HG03469 (cell line): ENCODE measurements around the gene MAPK8IP3.

Source experiments
- ATAC-seq: cut with Tn5 transposase; IDR thresholded peaks from one replicate; pipeline ENCODE4 v1.9.1; 2021; ENCODE audit warnings: mild to moderate bottlenecking, moderate library complexity, moderate number of reproducible peaks; ENCODE audit not compliant: unreplicated experiment

The MAPK8IP3 gene, protein sequence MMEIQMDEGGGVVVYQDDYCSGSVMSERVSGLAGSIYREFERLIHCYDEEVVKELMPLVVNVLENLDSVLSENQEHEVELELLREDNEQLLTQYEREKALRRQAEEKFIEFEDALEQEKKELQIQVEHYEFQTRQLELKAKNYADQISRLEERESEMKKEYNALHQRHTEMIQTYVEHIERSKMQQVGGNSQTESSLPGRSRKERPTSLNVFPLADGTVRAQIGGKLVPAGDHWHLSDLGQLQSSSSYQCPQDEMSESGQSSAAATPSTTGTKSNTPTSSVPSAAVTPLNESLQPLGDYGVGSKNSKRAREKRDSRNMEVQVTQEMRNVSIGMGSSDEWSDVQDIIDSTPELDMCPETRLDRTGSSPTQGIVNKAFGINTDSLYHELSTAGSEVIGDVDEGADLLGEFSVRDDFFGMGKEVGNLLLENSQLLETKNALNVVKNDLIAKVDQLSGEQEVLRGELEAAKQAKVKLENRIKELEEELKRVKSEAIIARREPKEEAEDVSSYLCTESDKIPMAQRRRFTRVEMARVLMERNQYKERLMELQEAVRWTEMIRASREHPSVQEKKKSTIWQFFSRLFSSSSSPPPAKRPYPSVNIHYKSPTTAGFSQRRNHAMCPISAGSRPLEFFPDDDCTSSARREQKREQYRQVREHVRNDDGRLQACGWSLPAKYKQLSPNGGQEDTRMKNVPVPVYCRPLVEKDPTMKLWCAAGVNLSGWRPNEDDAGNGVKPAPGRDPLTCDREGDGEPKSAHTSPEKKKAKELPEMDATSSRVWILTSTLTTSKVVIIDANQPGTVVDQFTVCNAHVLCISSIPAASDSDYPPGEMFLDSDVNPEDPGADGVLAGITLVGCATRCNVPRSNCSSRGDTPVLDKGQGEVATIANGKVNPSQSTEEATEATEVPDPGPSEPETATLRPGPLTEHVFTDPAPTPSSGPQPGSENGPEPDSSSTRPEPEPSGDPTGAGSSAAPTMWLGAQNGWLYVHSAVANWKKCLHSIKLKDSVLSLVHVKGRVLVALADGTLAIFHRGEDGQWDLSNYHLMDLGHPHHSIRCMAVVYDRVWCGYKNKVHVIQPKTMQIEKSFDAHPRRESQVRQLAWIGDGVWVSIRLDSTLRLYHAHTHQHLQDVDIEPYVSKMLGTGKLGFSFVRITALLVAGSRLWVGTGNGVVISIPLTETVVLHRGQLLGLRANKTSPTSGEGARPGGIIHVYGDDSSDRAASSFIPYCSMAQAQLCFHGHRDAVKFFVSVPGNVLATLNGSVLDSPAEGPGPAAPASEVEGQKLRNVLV (N-terminal part only)

DNA sequence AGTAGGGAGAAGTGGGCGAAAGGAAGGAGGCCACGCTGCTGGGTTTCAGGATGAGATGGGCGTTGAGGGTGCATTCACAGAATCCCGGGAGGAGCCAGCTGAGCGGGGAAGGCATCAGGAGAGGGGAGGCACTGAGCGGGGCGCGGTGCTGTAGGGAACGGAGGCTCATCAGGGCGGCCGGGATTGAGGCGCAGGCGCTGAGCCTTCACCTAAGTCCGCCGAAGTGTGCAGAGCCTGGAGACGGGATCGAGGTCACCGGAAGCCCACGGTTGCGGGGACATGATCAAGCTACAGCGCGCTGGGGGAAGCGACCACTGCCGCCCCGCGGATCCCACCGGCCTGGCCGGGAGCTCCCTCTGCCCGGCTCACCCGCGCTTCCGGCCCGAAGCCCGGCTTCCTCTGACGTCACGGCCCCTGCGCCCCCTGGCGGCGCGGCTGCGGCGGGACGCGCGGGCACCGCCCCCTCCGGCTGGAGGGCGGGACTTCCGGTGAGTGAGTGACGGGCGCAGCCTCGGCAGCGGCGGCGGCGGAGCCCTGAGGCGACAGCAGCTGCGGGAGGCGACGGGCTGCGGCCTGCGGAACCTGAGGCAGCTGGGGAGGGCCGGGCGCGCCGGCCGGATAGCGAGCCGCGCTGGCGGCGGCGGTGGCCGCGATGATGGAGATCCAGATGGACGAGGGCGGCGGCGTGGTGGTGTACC, at the start of gene MAPK8IP3:
Gene MAPK8IP3, plus strand, starts transcription at position 508 of the 698 bp plus-strand sequence. Its CDS starts 145 bp downstream, at position 653.
- ATAC-seq: peak; percentile 61

DNA sequence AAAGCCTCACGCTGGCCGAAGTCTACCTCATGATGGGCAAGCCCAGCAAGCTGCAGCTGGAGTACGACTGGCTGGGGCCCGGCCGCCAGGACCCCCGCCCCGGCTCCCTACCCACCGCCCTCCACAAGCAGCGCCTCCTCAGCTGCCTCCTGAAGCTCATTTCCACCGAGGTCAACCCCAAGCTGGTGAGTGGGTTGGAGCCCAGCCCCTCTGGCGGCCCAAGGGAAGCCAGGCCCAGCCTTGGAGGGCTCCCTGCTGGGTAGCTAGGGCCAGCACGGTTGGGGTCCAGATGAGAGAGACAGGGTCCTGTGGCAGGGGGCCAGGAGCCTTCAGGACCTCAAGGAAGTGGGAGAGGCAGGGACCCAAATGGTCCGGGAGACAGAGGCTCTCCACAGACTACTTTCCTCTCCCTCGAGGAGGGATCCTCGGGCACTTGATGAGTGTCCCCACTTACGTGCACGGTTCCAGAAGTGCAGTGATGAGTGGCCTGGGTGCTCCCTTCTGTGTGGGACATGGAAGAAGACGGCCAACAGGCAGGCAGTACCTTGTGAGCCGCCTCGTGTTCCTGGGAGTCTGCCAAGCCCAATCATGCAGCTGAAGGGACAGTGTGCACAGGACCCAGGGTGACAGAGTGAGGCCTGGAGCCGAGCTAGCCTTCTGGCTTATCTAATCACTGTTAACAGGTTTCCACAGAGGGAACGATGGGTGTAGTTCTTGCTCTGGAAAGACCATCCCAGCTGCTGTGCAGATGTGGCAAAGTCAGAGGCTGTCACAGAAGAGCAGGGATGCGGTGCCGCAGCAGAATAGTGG, 49.0 kb upstream of the MAPK8IP3 start:
- ATAC-seq: no peak

DNA sequence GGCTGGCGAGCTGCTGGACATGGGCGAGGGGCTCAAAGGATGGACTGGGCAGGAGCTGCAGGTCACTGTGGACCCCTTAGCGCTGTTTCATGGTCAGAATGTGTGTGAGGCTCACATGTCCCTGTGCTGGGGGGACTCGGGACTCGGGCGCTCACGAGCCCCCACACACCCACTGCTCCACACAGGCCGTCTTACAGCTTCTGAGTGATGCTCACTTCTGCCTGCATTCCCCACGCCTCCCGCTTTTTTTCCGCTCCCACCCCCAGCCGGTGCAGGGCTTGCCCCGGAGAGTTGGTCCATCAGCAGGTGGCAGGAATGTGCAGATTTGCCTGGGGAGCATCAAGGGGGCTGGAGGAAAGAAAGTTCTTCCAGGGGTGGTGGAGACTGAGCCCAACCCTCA, 48.2 kb upstream of the MAPK8IP3 start:
- ATAC-seq: no peak

DNA sequence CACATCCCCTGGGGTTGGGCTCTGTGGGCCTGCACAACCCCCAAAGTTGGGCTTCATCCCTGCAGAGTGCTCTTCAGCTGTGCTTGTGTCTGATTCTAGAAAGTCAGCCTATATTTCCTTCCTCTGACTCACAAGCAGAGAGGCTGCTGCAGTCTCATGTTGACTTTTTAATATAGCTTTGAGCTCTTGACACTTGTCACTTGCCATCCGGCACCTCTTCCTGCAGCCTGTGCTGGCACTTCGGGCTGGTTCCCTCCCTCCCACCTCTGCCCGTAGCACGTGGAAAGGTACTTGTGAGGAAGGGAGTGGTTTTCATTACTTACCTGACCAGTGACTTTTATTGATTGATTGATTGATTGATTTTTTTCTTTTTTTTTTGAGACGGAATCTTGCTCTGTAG, 47.0 kb upstream of the MAPK8IP3 start:
- no peak for ATAC-seq

DNA sequence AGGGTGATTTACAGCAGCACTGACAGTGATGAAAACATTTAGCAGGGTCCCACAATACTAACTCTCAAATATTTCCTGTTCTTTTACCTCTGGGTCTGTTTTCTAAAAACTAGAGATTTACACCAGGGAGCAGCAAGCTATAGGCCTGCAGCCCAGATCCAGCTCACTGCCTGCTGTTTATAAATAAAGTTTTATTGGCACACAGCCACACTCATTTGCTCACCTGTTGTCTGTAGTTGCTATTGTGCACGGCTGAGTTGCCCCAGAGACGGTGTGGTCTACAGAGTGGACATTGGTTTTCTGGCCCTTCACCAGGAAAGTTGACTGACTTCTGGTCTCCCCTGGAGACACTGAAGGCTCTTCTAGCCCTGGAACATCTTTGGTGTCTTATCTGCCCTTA, 44.2 kb upstream of the MAPK8IP3 start:
- ATAC-seq: no peak

DNA sequence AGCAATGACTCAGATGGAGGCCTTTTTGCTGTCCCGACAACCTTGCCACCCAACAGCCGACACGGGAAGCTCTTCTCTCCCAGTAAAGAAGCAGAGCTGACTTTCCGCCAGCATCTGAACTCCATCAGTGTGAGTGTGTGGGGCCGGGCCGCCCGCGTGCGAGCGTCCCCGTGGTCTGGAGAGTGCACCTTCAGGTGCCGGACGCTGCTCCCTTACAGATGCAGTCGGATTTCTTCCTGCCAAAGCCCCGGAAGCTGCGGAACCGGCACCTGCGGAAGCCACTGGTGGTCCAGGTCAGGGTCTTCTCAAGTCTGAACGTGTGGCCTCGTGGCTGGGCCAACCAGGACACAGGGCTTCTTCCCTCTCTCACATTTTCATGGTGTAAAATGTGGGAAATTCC, 43.5 kb upstream of the MAPK8IP3 start:
- ATAC-seq: no peak

DNA sequence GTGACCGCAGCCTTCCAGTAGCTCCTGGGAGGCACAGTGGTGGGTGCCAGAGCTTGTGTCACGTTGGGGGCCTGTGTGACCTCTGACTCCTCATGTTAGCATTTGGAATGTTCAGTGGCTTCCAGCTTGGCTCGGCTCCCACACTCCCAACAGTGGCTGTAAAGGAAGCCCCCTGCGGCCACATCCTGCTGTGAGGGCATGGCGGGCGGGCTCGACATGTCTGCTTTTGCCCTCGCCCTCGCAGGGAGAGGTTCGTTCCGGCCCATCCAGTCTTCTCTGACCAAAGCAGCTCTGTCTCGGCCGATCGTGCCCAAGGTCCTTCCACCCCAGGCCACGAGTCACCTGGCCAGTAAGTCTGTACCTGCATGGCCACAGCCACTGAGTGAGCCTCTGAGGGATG, 40.2 kb upstream of the MAPK8IP3 start:
- no peak for ATAC-seq

DNA sequence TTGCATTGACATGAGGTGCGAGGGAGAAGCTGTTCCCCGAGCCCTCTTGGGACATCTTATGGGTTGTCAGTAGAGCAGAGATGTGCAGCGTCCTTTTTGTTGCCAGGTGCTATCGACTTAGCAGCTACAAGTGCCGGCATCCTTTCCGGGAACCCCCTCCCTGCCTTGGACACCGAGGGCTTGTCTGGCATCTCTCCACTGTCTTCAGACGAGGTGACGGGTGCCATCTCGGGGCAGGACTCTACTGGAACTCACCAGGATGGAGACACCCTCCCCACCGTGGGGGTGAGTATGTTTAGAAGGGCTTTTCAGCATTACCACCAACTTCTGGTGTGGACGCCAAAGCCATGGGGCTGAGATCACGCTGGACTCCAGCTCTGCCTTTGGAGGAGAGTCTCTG, 39.7 kb upstream of the MAPK8IP3 start:
- ATAC-seq: no peak

DNA sequence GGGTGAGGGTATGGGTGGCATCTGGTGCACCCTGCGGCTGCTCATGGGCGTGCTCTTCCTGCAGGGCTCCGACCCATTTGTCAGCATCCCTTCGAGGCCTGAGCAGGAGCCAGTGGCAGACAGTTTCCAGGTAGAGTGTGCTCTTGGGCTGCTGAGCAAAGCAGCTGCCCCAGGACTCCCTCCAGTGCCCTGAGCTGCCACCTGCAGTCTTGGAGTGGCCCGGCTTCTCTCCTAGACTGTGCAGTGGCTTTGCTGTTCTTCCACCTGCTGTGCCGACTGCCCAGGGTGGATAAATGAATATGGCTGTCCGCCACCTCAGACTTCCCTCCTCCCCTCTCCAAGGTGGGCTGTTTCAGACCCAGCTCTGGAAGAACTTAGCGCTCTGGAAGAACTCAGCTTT, 38.7 kb upstream of the MAPK8IP3 start:
- ATAC-seq: no peak

DNA sequence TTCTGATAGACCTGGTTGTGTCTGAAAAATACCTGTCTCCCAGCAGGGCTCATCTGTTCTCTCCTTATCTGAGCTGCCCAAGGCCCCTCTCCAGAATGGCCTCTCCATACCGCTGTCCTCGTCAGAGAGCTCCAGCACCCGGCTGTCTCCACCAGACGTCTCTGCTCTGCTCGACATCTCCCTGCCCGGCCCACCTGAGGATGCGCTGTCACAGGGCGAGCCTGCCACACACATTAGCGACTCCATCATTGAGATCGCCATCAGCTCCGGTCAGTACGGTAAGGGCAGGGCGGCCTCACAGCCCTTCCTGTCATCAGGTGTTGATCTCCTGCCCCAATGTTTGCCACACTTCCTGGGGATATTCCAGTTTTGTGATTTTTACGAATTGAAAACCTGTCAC, 38.1 kb upstream of the MAPK8IP3 start:
- ATAC-seq: no peak

DNA sequence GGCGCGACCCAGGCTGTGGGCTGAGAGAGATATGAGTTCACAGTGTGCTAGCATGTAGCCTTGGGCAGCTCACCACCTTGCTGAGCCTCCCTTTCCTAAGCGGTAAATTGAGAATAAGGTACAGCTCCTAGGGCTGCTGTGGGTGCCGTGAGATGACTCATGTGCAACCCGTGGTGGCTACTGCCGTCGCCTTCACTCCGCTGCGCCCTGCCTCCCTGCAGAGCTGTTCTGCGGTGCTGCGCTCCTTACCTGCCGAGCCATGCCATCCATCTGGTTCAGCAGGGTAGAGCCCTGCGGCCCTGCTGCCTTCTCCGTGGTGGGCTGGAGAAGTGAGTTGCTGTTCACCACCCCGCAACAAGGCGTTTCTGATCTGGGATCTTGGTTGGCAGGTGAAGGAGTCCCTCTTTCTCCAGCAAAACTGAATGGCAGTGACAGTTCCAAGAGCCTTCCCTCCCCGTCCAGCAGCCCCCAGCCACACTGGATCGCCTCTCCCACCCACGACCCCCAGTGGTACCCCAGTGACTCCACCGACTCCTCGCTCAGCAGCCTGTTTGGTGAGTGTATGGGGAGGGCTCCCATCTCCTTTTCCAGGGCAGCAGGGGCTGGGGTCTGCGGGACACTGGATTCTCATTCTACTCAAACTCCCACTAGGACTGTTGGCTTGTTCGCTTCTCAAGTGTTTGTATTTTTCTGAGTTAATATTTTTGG, 37.2 kb upstream of the MAPK8IP3 start:
- ATAC-seq: no peak

DNA sequence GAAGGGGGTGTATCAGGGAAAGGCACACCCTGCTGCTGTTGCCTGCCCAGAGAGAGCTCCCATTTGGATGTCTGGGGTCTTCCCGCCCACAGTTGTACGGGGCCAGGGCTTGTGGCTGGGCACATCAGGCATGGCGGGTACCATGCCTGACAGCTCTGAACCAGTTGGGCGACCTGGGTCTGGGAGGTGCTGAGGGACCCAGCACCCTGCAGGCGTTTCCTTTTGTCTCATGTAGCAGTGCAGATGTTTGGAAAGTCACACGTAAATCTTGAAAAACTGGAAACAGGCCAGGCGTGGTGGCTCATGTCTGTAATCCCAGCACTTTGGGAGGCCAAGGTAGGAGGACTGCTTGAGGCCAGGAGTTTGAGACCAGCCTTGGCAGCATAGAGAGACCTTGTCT, 36.3 kb upstream of the MAPK8IP3 start:
- no peak for ATAC-seq

DNA sequence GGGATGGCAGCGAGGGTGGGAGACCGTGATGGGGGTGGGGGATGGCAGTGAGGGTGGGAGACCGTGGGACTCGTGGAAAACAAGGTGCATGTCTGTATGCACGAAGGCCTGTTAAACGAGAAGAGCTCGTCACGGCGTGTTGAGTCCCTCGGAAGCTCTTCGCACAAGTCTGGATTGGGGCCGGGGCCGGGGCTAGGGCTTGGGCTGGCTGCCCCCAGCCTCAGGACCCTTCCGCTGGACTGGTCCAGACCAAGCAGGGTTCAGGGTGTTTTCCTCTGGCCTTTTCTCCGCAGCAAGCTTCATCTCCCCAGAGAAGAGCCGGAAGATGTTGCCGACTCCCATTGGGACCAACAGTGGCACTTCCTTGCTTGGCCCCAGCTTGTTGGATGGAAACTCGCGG, 35.6 kb upstream of the MAPK8IP3 start:
- ATAC-seq: no peak

DNA sequence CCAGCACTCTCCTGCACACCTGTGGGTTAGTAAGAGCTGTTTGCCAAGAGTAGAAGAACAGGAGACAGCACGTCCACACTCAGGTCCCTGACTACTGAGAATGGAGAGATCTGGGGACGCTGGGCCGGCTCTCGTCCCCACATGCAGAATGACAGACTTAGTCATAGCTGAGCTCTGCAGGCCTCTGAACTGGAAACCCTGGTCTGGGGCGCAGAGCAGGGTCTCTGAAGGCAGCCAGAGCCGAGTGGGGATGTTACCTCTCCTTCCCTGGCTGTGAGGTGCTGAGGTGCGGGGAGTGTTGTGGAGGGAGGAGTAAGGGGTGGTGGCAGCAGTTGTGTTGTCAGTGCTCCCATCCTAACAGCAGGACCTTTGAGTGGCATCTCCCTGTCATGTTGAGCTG, 35.1 kb upstream of the MAPK8IP3 start:
- no peak for ATAC-seq

DNA sequence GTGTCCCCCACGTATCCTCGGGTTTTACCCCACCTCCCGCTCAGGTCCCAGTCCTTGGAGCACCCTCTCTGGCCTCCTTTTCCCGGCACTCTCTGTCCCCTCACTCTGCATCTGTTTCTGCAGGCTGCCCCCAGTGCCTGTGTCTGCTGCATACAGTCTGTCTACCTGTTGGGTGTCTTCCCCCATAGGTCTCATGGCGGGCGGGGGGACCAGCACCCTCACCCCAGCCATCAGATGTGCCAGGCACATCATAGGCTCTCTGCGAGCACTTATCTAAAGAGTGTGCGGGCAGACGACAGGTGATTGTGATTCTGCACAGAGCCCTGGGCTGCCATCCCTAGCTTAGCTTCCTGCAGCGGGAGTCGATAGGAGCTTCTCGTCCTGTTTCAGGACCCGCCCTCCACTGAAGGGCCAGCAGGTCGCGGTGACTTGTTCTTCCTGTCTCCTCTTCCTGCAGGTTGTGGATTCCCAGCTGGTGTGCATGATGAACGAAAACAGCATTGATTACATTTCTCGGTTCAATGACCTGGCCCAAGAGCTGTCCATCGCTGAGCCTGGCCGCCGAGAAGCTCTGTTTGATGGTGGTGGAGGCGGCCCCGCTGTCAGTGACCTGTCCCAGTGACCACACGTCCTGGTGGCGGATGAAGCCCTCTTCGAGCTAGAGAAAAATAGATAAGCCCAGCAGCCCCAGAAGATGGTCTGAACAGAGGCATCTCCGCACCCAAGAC, 32.4 kb upstream of the MAPK8IP3 start:
- ATAC-seq: no peak

DNA sequence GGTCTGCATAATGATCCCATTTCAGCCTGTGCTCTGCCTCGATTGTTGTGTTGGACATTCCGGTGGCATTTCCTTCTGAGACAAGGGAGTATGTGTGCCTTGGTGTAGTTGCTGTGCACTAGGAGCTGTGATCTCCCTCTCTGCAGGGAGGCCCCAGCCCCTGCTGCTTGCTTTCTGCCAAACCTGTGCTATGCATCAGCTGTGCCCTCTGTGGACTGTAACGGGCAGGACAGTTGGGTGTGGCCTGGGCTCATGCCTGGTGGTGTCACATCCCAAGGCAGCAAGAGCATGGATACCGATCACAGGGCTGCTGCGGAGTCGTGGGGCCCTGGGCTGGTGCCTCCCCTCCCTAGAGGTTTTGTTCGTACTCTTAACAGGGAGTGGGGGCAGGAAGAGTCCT, 31.7 kb upstream of the MAPK8IP3 start:
- no peak for ATAC-seq

DNA sequence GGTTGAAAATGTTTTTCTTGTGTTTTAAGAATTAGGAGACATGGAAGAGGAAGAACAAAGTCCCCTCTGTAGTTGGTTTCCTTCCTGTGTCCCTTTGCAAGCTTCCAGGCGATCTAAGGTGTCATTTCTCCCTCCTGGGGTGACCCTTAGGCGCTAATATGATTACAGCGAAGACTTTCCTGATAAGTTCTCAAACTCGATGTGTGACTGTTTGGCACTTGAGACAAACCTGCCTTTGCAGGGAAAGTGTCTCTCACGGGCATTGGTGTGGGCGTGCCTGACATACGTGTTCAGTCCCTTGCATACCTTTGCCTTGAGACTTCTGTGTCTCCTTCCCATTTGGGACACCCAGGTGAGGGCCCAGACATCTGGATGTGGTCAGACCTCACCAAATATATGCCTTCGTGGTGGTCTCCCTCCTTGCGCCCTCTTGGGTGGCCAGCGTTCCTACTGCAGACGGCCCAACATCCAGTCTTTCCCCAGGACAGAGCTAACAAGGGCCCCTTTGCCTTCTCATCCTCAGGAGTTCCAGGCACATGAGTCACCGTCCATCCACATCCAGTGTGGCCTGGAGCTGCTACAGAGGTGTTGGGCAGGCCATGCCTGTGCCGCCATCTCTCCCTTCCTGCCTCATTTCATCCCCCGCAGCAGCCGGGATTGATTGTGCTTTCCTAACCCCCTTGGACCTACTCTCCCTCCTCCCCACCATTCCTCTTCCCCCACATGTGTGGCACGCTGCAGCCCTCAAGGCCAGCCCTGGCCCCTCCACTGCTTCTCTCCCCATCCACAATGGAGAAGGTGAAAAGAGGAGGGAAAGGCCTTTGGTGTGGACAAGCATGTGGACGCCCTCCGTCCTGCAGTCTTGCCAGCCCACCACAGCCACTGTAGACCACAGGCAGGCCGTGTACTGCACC, 31.0 kb upstream of the MAPK8IP3 start:
- no peak for ATAC-seq
